ENCODE results near the gene MYH7.
A peak's percentile ranks its signal among the peaks of the same experiment; 100 is the strongest.

MYH7 gene

DNA sequence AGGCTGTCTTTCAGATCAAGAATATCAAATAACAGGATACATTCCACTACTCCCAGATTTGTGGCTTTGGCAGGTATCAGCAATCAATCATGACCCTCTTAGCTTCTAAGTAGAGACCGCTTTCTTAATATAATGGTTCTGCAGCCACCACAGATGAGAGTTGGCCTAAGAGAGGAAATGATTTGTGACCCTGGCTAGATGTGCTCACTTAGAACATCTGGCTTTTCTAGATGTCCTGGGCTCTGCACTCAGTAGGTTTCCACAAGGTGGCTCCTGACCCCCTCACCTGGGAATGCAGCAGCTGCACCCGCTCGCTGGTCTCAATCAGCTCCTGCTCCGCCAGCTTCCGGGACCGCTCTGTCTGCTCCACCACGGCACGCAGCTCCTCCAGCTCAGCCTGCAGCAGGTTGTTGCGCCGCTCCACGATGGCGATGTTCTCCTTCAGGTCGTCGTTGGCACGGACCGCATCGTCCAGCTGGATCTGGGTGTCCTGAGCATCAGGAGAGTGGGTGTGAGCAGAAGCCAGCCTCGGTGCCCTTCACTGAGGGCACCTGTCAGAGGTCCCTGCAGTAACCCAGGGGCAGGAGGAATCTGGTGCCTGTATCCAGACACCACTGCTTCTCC, 49.7 kb downstream of the MYH7 start:
- DNase-seq = no peak

GRCh38 chr14:23385244-23385641, 50.2 kb downstream of the MYH7 start:
- no peak for DNase-seq

DNA sequence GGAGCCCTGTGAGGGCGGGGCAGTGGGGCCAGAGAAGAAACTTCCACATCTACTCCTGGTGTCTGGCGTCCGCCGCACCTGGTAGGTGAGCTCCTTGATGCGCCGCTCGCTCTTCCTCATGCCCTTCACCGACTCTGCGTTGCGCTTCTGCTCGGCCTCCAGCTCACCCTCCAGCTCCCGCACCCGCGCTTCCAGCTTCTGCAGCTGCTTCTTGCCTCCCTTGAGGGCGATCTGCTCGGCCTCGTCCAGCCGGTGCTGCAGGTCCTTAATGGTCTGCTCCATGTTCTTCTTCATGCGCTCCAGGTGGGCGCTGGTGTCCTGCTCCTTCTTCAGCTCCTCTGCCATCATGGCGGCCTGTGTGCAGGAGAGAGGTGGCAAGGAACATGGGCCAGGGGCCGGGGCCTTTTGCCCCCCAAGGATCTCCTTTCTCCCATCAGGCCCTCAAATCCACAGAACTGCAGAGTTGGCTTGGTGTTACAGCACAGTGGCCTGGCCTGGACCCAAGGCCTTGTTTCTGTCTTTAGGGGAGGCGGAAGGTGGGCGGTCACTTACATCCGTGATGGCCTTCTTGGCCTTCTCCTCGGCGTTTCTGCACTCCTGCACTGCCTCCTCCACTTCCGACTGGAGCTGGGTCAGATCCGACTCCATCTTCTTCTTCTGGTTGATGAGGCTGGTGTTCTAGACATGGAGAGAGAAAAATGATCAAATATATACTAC, 50.9 kb downstream of the MYH7 start:
- no peak for DNase-seq

DNA sequence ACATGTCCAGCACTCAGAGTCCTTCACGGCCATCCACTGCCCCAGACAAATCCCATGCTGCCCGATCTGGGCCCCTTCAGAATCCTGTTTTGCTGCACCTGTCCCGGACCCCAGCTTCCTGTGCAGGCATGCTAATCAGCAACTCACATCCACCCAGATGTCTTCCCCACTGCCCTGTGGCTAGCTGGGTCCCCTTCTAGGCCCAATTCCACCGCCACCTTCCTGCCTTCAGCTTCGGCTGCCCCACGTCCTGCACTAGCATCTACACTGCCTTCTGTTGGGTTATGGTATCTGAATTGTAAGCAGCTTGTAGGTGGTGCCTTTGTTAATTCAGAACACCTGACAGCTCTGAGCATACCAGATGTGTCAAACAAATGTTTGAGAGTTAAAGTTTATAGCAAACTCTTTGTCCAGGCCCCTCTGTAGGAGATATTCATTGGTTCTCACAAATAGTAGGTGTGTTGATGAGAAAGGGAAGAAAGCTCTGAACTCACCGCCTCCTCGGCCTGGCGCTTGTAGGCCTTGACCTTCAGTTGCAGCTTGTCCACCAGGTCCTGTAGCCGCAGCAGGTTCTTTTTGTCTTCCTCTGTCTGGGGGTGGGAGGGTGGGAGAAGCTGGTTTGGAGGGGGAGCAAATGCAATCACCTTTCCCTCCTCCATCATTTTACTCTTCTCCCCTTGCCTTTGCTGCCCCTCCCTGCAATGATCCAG, 52.6 kb downstream of the MYH7 start:
- no peak for DNase-seq

- no peak for DNase-seq
These were observed 53.2 kb downstream of the MYH7 start for GRCh38 chr14:23382276-23382675.

GRCh38 chr14:23381871-23382270, 53.6 kb downstream of the MYH7 start:
- no peak for DNase-seq

DNA sequence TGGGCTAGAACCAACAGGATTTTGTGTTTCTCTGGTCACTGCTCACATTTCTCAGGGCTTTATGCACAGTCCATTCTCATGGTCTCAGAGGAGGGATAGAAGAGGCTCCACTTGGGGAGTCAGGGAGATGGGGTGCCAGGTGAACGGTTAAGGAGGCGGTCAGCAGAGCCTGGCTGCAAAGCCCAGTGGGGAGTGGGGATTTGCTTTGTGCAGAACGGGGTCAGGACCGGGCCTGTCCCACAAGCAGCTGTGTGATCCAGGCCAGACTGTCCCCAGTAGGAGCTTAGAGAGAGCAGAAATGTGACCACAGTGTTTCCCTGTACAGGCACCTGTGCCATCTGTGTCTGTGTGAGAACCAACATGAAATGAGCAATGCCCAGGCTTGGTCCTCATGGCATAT, 54.5 kb downstream of the MYH7 start:
- no peak for DNase-seq

DNA sequence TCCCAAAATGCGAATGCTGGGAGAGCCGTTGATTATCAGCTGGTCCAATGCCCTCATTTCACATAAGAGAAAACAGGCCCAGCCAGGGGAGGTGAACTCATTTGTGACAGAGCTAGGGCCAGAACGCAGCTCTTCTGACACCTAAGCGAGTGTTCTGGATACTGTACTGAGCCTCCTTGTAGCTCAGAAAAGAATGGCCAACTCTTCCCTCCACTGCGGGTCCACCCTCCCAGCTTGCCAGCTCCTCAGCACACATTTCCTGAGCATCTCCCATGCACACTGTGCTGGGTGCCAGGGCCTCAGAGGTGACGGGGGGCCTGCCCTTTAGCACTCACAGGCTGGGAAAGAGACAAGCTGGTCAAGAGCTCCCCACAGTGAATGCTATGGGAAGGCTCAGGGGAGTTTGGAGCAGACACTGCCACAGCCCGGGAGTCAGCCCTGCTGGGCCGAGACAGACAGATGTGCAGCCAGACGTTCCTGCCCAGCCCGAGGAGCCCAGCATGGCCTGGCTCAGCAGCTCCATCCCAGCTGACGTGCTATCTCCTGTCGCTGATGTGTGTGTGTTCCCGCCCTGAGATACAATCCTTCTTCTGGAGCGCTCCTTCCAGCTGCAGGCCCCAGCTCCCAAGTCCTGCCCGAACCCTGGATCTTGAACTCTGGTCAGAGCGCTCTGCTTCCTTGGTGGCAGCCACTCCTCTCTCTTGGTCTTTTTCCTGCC, 55.1 kb downstream of the MYH7 start:
- DNase-seq = no peak

- DNase-seq = peak; percentile 70
These were observed 55.9 kb downstream of the MYH7 start for GRCh38 chr14:23379366-23380196.

DNA sequence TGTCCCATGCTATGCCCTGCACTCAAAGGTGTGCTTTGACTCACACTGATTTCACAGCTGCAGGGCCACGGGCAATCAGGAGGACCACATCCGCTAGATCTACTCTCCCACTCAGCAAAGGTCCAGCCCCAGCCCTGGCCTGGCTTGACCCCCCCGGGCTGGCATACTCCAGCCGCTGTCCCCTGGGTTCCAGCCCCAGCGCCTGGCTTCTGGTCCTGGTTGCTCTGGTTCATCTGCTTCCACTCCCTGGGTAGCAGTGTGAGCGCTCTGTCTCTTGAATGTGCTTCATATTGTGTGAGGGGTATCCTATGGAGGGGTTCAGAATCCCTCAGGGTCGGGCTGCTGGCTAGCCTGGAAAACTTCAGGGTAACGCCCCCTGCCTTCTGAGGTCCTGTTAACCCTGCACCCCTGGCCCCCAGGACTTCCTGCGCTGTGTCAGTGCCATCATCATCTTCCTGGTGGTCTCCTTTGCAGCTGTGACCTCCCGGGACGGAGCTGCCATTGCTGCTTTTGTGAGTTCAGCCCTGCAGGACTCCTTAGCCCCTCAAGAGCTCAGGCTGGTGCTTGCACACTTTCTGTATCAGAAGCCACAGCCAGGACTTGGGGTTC, 56.7 kb downstream of the MYH7 start:
- no peak for DNase-seq

- no peak for DNase-seq
These were observed 57.6 kb downstream of the MYH7 start for GRCh38 chr14:23377573-23378563.

- DNase-seq = no peak
These were observed 58.3 kb downstream of the MYH7 start for GRCh38 chr14:23377198-23377550.

- DNase-seq = no peak
These were observed 58.8 kb downstream of the MYH7 start, which contains the start of gene CMTM5 for GRCh38 chr14:23376482-23377197. Gene CMTM5 (plus strand): TSS chr14:23377046. CDS start chr14:23377252, 206 bp downstream.

- no peak for DNase-seq
These were observed 59.8 kb downstream of the MYH7 start for GRCh38 chr14:23375527-23376251.

DNA sequence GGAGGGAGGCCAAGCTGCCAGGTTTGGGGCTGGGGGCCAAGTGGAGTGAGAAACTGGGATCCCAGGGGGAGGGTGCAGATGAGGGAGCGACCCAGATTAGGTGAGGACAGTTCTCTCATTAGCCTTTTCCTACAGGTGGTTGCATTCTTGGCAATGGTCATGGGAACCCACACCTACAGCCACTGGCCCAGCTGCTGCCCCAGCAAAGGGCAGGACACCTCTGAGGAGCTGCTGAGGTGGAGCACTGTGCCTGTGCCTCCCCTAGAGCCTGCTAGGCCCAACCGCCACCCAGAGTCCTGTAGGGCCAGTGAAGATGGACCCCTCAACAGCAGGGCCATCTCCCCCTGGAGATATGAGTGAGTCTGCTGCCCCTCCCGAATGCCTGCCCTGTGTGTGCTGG, 62.4 kb downstream of the MYH7 start:
- DNase-seq = no peak

DNA sequence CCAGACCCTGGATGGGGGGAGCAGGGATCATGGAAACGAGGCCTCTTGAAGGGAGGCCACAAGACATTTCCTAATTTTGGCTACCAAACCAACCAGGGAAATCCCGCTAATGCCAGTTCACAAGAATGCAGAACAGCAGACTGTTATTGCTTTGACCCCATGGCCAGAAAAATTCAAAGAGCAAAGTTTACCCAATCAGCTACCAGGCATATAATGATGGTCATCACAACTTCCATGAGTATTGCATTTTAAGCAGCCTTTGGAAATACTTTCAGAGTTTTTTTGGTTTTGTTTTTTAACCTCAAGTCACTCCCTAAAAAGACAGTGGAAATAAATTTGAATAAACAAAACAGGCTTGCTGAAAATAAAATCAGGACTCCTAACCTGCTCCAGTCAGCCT, 63.0 kb downstream of the MYH7 start, which contains the start of gene IL25:
IL25 (plus strand) TSS at position 301 of the 400 bp plus-strand sequence.
- DNase-seq = no peak

- DNase-seq = no peak
These were observed 63.6 kb downstream of the MYH7 start for GRCh38 chr14:23371865-23372264.

DNA sequence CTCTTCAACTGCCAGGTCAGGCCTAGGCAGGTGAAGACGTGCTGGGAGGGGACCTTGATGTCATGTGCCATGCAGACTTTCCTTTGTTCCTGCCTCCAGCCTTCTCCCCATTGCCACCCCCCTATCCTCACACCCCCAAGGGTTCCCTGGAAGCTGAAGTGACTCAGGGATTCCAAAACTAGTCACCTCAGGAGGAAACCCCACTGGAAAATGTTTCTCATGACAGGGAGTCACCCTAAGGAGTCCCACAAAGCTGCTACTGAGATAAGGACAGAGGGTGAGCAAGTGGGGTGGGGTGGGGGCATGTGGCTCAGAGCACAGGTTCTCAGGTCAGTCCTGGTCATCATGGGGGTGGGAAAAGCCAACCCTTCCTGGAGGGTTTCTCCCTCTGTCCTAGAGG, 65.2 kb downstream of the MYH7 start:
- no peak for DNase-seq

DNA sequence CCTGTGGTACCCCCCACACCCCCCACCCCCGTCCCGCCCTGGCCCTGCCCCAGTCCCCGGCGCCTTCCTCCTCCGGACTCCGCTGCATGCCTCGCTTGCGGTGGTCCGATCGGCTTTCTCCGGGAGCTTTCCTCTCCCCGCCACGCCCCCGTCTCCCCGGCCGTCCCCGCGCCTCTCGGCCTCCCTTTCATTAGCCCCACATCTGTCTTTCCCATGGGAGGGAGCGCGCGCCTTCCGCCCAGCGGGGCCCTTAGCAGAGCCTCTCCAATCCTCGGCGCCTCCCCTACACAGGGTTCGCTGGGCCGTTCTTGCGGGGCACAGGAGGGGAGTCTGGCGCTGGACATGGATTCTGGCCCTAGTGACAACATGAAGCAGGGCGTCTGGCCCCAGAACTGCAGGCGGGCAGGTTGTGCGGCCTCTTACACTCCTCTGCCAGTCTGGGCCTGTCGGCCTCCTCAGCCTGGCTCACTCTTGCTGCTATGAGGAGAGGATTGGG, 69.0 kb downstream of the MYH7 start:
- no peak for DNase-seq

Data from activated CD4-positive, alpha-beta T cell treated with anti-CD3 and anti-CD28 coated beads, Interleukin-2, amount 50 U/mL, for 1 hour (primary cell).